Measurements from ENCODE around the gene LEMD3. TPM values are rescaled to one million over a fixed set of nuclear protein-coding genes. Genes with fewer than 3 reads are reported as not detected.

Gene LEMD3
- total RNA-seq, 1 experiment from 2014 or later, result 26.9 TPM

- ChIA-PET POLR2A (no interaction called here), CTCF (no interaction called here)
- in situ Hi-C loops (cut with HindIII; ENCODE audit: low pct_unique_long_range_greater_than_20kb, low sequenced_read_pairs) (no loop called here), intact Hi-C loops (cut with micrococcal nuclease; ENCODE audit: unreplicated experiment) (no loop called here)
- DNase-seq (ENCODE audit: low read depth, low spot score) (no peak), ATAC-seq (no peak)
- TF ChIP-seq SIN3A (IDR thresholded peaks at IDR 0.05; ENCODE audit: borderline replicate concordance, insufficient read depth, low read depth, low read length) (no peak), REST (IDR thresholded peaks at IDR 0.05; ENCODE audit: insufficient read depth in 1 of 2, low read depth in 2 of 2, low read length in 1 of 2) (no peak), TCF7L2 (IDR thresholded peaks at IDR 0.05; ENCODE audit: low read depth, low read length) (no peak), POLR2AphosphoS5 (IDR thresholded peaks at IDR 0.05; ENCODE audit: low read depth, low read length) (no peak), CTCF (IDR thresholded peaks at IDR 0.05) (no peak)
- H3K4me1 ChIP-seq (ENCODE audit: control insufficient read depth, insufficient read depth, low read length), result peaks cover 13% of the 10 kb centered on the region
- H3K9me3 ChIP-seq (ENCODE audit: control insufficient read depth, insufficient read depth, low read depth, low read length), result no peaks in the 10 kb centered on the region
- no TSS peak for BruUV-seq (replicated peaks)
- H3K36me3 ChIP-seq (ENCODE audit: control insufficient read depth, insufficient read depth, low read length), result peaks cover 5% of the 10 kb centered on the region; the same call in 1 of the 2 replicates
- no peak overlapping the region for H3K4me3 ChIP-seq (ENCODE audit: low read depth in 2 of 2, low read length in 2 of 2)
- H3K27me3 ChIP-seq (ENCODE audit: control insufficient read depth, insufficient read depth, low read length), result no peaks in the 10 kb centered on the region
- H3K27ac ChIP-seq (ENCODE audit: low read length), result no peak overlapping the region
Measured at GRCh38 chr12:65175385-65175784, 6.0 kb downstream of the LEMD3 start.

GRCh38 chr12:65182012-65182739 is 12.8 kb downstream of the LEMD3 start:
- Histone ChIP-seq H3K4me3 (ENCODE audit: low read depth in 2 of 2, low read length in 2 of 2) (no peak overlapping the region), H3K9me3 (ENCODE audit: control insufficient read depth, insufficient read depth, low read depth, low read length) (no peaks in the 10 kb centered on the region), H3K36me3 (ENCODE audit: control insufficient read depth, insufficient read depth, low read length) (no peaks in the 10 kb centered on the region), H3K27me3 (ENCODE audit: control insufficient read depth, insufficient read depth, low read length) (no peaks in the 10 kb centered on the region), H3K4me1 (ENCODE audit: control insufficient read depth, insufficient read depth, low read length) (no peaks in the 10 kb centered on the region), H3K27ac (ENCODE audit: low read length) (no peak overlapping the region)
- BruUV-seq (replicated peaks), result no TSS peak
- ATAC-seq (no peak), DNase-seq (ENCODE audit: low read depth, low spot score) (no peak)
- TF ChIP-seq POLR2AphosphoS5 (IDR thresholded peaks at IDR 0.05; ENCODE audit: low read depth, low read length) (no peak), REST (IDR thresholded peaks at IDR 0.05; ENCODE audit: insufficient read depth in 1 of 2, low read depth in 2 of 2, low read length in 1 of 2) (no peak), SIN3A (IDR thresholded peaks at IDR 0.05; ENCODE audit: borderline replicate concordance, insufficient read depth, low read depth, low read length) (no peak), CTCF (IDR thresholded peaks at IDR 0.05) (no peak)
- intact Hi-C loops (cut with micrococcal nuclease; ENCODE audit: unreplicated experiment) (no loop called here), in situ Hi-C loops (cut with HindIII; ENCODE audit: low pct_unique_long_range_greater_than_20kb, low sequenced_read_pairs) (no loop called here)
- CTCF ChIA-PET, result no interaction called here
- POLR2A ChIA-PET, result no interaction called here
